ENCODE measurements around the gene VPS13C.

DNA sequence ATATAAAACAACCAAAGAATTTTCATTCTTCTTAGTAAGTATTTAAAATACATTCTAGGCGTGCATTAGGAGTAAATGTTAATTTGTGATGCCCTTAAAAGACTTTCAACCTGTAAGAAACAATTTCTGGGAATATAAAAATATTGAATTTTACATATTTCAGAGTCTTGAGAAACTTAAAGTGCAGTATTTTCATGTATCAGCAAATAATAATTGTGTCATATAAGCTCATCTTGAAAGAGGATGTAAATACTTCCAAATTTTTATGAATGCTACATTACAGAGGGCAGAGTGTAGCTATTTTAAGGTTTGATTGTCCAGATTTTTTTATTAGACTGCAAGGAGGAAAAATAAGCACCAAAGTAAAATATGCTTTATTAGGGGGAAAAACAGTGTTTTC, 207.1 kb downstream of the VPS13C start:
- TF ChIP-seq EZH2 (IDR thresholded peaks at IDR 0.05; ENCODE audit: insufficient read depth, poor library complexity, severe bottlenecking) (no peak), EZH2phosphoT487 (IDR thresholded peaks at IDR 0.05; ENCODE audit: insufficient read depth, low read depth) (no peak)
